Measurements from ENCODE around the gene DLX3. TPM values are rescaled to one million over a fixed set of nuclear protein-coding genes. Genes with fewer than 3 reads are reported as not detected.

DLX3 gene
- total RNA-seq, 1 donor from 2014 or later = not detected

DNA sequence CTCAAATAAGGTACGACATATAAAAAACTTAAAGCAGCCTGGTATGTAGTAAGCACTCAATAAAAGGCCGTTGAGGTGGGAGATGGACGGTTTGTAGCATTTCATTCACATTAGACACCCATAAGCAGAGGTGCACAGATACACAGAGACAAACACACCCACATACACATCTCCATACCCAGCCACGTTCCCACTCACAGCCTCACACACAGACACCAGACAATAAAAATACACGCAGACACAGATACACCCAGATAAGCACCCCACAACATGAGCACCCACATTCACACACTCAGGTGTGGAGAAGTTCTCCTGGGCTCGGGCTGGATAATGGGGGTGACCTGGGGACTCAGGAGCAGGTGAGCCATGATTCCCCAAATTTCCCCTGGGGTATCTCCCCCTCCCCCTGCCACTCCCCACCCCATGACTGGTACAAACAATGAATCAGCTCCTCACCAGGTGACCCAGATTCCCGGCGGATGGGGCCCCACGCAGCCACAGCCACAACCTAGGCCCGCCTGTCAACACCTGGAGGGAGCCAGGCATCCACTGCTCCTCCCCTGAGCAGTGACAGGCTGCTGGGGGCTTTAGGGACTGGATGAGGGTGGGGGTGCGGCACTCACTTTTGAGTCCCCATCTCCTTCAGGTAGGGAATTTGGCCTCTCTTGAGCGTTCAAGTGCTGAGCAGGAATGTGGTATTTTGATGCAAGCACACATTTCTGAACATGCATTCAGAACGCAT lies 2.7 kb downstream of the DLX3 start:
- DNase-seq = no peak

- DNase-seq = no peak
These were observed 3.6 kb downstream of the DLX3 start for GRCh38 chr17:49991409-49991808.

DNA sequence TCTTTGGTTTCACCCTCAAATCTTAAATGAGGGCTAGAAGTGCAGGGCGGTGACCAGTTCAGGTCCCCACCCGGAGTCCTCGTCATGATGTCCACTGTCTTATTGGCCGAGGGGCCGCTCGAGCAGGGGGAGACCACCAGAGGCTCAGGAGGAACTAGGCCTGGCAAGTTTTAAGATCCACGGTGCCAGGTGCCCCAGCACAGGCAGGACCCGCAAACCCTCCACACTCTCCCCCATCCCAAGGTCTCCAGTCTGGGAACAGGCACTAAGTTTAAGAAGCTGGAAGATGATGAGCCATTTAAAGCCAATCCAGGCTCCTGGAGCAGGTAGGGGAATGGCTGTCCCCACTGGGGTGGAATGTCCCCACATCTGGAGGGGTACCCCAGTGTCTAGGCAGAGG lies 4.1 kb downstream of the DLX3 start:
- DNase-seq = no peak

GRCh38 chr17:49990331-49990730 lies 4.7 kb downstream of the DLX3 start:
- DNase-seq = no peak

GRCh38 chr17:49989518-49989880 lies 5.5 kb downstream of the DLX3 start:
- DNase-seq = no peak

DNA sequence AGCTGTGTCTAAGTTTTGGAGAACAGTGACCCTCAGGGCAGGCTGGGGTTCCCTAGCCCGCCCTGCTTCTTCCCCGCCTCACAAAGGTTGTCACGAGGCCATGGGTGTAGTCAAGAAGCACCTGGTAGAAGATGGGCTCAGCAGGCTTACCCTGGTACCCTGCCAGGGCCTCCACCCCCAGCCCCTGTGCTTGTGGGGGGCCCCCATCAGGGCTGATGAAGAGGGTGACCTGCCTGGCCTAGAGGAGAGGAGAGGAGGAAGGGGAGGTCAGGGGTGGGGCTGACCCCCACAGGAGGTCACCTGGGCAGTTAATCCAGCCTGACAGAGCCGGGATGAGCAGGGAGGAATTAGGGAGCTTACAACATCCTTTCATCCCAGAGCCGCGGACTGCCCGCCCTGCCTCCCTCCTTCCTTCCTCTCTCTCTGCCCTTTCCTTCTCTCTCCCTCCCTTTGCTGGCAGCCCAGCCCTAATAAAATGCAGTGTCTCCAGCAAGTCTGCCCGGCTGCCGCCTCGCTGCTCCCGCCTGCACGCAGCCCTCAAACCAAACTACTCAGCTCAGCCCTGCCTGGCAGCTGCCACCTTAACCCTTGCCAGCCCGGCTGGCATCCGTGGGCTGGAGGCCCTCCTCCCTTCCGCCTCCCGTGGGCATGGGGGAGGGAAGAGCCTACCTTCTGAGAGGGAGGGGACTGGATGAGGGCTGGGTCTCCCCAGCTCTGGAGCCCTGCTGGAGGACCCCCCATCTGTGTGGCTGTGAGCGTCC lies 7.2 kb downstream of the DLX3 start:
- DNase-seq = no peak

GRCh38 chr17:49987290-49987585 lies 7.8 kb downstream of the DLX3 start:
- no peak for DNase-seq

DNA sequence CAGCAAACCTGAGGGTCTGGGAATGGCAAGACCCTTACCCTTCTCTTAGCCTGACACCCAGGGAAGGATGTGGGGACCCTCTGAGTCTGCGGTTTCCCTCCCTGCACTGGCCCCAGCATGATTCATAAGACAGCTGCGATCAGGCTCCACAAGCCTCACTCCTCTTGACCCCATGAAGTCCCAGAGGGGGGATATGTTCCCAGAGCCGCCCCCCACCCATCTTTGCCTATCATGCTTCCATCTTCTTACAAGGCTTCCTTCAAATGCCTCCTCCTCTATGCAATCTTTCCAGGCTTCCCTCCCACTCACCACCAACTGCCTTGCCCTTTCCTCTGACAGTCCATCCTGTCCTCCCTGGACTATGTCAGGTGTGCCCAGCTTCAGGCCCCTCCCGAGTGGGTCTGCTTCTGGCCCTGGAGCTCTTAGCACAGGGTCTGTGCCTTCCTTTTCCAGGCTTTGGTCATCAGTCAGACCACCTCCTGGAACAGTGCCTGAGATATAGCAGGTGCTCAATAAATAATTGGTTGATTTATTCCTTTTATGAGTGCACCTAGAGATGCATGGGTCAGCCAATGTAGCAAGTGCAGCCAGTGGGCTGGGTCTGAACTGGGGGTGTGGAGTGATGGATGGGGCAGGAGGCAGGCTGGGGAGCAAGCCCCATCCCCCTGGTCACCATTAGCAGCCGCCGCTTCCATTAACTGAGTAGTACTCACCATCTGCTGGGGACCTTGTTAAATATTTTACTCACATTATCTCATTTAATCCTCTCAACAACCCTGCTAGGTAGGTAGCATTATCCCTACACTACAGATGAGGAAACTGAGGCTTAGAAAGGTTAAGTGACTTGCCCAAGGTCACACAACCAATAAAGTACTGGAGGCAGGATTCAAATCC lies 8.4 kb downstream of the DLX3 start:
- no peak for DNase-seq

DNA sequence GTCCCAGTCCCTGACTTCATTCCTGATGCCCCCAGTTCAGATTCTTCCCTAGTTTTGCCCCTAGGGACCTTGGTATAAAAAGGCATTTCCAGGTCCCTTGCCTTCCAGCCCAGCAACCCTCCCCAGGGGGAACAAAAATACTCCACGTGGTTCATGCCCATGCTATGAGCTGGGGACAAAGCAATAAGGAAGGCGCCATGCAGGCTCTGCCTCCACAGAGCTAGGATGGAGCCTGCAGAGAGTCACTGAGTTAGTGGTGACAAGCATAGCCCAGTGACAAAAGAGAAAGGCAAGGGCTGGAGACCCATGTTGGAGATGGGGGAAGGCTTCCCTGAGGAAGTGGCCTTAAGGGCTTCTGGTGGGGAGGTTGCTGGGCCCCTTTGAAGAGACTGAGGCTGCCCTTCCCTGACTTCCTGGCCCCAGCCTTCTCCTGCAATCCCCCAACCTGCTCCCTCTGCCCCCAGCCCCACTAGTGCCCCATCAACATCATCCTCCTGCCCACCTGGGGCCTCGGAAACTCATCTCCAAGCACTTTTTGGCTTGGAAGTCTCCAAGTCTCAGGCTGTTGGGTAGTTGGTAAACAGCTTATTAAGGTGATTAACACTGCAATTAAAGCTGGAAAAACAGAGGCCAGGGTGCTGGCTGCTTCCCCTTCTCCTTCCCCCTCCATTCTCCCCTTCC lies 9.6 kb downstream of the DLX3 start:
- no peak for DNase-seq

DNA sequence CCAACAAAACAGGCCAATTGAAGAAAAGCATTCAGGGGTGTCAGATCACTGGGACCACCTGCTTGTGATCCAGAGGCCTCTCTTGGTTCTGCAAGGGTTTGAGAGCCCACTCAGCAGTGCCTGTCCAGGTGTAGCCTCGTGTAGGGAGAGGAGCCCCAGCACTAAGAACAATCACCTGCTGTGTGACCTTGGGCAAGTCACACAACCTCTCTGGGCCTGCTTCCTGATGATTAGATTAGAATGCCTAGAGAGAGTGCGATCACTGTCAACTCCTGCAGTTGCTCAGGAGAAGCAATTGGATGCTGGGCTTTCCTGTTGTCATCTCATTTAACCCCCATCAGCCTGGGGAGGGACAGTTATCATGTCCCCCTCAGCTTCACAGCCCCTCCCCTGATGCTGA lies 10.2 kb downstream of the DLX3 start:
- DNase-seq = no peak

DNA sequence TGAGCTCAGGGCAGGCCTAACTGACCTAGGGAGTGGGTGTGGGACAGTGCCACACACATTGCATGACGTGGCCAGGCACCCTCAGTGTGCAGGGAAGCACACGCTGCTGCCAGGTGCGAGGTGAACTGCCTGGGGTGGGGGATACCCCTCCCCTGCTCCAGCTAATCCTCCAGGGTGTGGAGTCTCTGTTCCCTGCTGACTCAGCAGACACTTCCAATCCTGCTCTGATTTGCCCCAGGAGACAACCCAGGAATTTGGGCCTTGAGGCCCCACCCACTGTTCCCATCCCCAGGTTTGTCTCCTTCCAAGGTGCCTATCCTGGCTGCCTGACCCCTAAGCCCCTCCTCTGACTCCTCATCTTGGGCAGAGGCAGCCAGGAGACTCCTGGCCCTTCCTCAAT lies 10.7 kb downstream of the DLX3 start:
- no peak for DNase-seq

DNA sequence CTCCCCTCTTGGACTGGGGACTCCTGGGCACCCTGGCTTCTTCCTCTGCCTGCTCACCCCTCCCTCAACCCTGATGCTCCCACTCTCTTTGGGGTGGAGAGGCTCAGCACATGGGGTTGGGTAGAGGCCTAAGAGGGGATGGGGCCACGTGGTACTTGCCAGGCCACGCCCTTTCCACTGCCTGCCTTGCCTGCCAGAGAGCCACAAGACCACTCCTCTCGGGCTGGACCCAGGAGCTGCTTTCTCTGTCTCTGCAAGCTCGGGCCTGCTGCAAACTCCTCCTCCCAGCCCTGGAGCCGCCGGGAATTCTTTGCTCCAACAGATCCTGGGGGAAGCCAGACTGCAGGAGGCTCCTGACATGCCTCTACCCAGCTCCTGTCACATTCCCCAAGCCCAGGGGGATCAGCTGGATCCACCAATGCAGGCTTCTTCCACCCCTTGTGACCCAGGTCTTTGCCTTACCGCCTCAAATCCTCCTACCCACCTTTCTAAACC lies 14.3 kb downstream of the DLX3 start:
- no peak for DNase-seq

DNA sequence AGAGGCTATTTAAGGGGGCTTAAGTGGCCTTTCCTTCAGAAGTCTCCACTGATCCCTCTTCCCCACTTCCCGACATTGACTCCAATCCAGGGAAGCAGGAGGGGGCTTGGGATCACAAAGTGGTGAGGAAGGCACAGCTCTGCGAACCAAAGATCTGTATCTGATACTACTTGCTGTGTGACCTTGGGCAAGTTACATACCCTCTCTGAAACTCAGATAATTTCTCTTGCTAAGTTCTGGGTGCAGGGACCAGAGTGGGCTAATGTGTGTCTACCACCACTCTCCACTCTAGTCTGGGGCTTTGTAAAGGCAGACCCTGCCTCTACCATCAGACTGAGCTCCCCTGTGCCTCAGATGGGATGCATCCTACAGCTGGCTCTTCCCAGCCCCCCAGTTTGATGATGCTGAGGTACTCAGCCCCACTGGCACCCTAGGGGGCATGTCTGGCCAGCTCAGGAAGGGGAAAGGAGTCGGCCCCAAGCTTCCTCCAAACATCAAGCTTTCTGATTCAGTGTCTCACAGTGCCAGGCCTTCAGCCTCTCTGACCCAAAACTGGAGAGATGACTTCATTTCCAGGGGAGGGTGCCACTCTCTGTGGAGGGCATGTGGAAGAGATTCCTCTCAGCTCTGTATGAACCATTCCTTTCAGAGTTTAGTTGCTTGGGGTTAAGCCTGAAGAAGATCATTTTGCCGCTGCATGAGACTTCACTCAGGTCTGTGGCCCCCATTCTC lies 15.1 kb downstream of the DLX3 start:
- DNase-seq = no peak

GRCh38 chr17:49978501-49978900 lies 16.5 kb downstream of the DLX3 start:
- no peak for DNase-seq

GRCh38 chr17:49977463-49978389 lies 17.3 kb downstream of the DLX3 start:
- no peak for DNase-seq

GRCh38 chr17:49976828-49977202 lies 18.2 kb downstream of the DLX3 start:
- DNase-seq = no peak

DNA sequence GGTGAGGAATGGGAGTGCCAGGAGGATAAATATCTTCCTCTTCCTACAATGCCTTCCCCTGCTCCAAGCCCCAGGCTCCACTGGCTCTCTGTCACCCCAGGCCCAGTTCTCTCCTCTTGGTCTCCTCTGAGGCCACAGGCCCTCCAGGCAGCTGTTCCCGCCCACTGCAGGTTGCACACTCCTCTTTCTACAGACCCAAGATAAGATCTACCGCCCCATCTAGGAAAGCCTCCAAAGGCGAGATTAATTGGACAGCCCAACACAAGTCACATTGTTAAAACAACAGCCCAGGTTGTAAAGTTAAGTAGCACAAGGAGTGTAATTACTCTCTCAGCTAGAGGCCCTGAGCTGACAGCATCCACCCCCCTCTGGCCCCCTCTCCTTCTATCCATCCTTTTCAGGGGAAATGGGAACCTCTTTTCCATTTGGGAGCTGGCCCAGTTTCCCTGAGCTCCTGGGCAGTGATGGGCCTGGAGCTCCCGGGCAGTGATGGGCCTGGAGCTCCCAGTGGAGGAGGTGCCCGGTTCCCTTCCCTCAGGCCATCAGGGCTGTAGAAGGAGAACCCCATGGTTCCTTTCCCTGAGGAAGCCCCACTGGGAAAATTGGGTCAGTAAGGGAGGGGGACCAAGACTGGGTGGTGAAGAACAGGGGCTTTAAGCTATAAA lies 18.7 kb downstream of the DLX3 start:
- no peak for DNase-seq

- DNase-seq = no peak
These were observed 19.5 kb downstream of the DLX3 start for GRCh38 chr17:49975531-49975930.

DNA sequence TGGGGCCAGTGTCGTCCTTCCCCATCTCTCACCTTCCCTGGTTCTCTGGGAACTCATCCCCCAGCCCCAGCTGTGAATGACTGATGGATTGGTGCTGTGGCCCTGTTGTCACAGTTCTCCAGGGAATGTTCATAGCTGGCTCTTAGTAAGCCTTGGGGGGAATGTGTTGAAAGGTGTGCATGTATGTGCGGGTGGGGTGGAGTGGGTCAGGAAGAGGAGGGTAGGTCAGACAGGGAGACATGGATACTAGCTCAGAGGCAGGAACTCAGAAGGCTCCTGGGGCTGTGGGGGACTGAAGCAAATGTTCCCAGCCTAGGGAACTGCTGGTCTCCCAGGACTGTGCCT lies 21.8 kb downstream of the DLX3 start:
- DNase-seq = no peak

Data from occipital lobe (tissue), 2 donors.